Bronchial epithelial cell (primary cell): ENCODE measurements around the gene DMBX1. TPM values are rescaled to one million over a fixed set of nuclear protein-coding genes. Genes with fewer than 3 reads are reported as not detected.

Experiments
- DNase-seq: peaks from one replicate; pipeline ENCODE4 v3.0.0-alpha.2; 2010; ENCODE audit warnings: low read depth
- FAIRE-seq: peaks from 2 replicates; lab custom pipeline; 2011; peaks lifted over from hg19 to GRCh38; lab: Jason Lieb, UNC
- H3K27me3 ChIP-seq: 2 replicates; pipeline ENCODE4 v1.5.1; 2011; ENCODE audit warnings: low read length; ENCODE audit not compliant: control insufficient read depth, insufficient read depth
- H3K36me3 ChIP-seq: 2 replicates; pipeline ENCODE4 v1.5.1; 2011; ENCODE audit warnings: low read length; ENCODE audit not compliant: control insufficient read depth, insufficient read depth
- H3K4me3 ChIP-seq: 2 replicates; pipeline ENCODE4 v1.5.1; 2011; ENCODE audit warnings: mild to moderate bottlenecking, low read depth, low read length, control low read depth
- total RNA-seq: library from RNA; depleted of rRNA; stranded (reverse); fragments of >200 nt; gene quantifications from 2 replicates; pipeline ENCODE4 v1.2.1, GENCODE V29; 2014
- TF ChIP-seq, protein P1 (sequence below): IDR thresholded peaks from 2 replicates; pipeline ENCODE4 v1.5.1; 2011; ENCODE audit warnings: mild to moderate bottlenecking, moderate library complexity, low read length, control low read depth, inconsistent platforms; ENCODE audit not compliant: insufficient read depth, severe bottlenecking

The DMBX1 gene
- total RNA-seq, 1 donor from 2014 or later, result not detected

- FAIRE-seq, result no peak
- Histone ChIP-seq H3K36me3 (no peaks in the 10 kb centered on the region), H3K4me3 (no peak overlapping the region), H3K27me3 (no peaks in the 10 kb centered on the region)
- no peak for DNase-seq
- TF ChIP-seq, protein P1, sequence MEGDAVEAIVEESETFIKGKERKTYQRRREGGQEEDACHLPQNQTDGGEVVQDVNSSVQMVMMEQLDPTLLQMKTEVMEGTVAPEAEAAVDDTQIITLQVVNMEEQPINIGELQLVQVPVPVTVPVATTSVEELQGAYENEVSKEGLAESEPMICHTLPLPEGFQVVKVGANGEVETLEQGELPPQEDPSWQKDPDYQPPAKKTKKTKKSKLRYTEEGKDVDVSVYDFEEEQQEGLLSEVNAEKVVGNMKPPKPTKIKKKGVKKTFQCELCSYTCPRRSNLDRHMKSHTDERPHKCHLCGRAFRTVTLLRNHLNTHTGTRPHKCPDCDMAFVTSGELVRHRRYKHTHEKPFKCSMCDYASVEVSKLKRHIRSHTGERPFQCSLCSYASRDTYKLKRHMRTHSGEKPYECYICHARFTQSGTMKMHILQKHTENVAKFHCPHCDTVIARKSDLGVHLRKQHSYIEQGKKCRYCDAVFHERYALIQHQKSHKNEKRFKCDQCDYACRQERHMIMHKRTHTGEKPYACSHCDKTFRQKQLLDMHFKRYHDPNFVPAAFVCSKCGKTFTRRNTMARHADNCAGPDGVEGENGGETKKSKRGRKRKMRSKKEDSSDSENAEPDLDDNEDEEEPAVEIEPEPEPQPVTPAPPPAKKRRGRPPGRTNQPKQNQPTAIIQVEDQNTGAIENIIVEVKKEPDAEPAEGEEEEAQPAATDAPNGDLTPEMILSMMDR, result no peak
Observed at GRCh38 chr1:46512792-46513190, 23.2 kb downstream of the DMBX1 start.

DNA sequence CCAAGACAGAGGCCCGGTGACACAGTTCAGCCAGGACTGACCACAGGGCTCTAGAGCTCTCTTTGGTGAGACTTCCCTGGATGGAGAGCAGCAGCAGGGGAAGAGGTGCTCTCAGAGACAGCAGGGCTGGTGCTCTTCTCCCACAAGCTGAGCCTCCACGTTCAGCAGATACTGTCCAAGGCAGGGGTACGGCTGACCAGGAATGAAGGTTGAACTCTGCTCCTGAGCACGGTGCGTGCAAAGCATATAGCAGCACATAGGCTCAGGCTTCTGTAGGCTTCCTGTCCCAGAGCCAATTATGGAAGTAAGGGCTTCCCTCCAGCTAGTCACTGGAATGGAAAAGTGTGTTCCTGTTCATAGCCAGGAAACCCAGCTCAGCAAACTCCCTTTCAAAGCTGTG, 23.9 kb downstream of the DMBX1 start:
- Histone ChIP-seq H3K27me3 (no peaks in the 10 kb centered on the region), H3K4me3 (no peak overlapping the region), H3K36me3 (no peaks in the 10 kb centered on the region)
- DNase-seq (no peak), FAIRE-seq (no peak)
- TF ChIP-seq, protein P1, result no peak

- TF ChIP-seq, protein P1, result no peak
- no peak overlapping the region for H3K4me3 ChIP-seq
- FAIRE-seq, result no peak
- H3K36me3 ChIP-seq, result no peaks in the 10 kb centered on the region
- no peaks in the 10 kb centered on the region for H3K27me3 ChIP-seq
- DNase-seq, result no peak
Observed at GRCh38 chr1:46515576-46515975, 25.9 kb downstream of the DMBX1 start.

DNA sequence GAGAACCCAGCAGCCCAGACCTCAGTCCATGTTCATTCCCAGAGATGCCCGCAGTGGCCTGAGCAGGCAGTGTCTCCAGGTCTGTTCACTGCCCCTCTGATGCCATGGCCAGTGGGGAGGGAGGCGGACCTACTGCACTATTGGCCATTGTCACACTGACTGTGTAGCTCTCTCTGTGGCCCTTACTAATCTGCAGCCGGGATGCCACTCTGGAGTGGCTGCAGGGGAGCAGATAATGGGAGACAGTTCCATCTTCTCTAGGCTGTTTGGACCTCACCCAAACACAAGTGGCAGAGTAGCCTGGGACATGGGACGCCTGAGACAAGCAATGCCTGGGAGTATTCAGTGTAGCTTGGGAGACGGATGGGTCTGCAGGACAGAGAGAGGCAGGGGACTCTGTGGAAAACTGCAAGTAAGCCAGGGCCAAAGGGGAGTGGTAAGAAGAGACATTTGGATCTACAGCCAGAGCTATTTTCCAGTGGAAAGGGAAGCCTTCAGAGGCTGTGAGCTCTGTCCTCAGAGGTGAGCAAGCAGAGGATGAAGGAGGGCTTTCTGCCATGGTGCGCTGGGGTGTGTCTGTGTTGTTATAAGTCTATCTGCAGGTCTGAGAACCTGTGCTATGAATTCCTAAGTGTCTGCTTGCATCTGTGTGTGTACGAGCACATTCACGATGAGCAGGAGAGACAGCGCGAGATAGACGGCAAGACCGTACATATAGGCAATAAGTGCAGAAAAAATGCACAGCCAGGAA, 26.7 kb downstream of the DMBX1 start:
- FAIRE-seq, result no peak
- DNase-seq, result no peak
- Histone ChIP-seq H3K4me3 (no peak overlapping the region), H3K27me3 (no peaks in the 10 kb centered on the region), H3K36me3 (no peaks in the 10 kb centered on the region)
- TF ChIP-seq, protein P1, result no peak

GRCh38 chr1:46517010-46517600, 27.5 kb downstream of the DMBX1 start:
- H3K4me3 ChIP-seq, result no peak overlapping the region
- peak; percentile 82 for DNase-seq
- FAIRE-seq, result peak; percentile 83

More at GRCh38 chr1:46517010-46517600, 27.5 kb downstream of the DMBX1 start:
- H3K27me3 ChIP-seq, result no peaks in the 10 kb centered on the region
- TF ChIP-seq, protein P1, result peak; percentile 20
- H3K36me3 ChIP-seq, result no peaks in the 10 kb centered on the region
